Activated CD4-positive, CD25-positive, alpha-beta regulatory T cell treated with anti-CD3 and anti-CD28 coated beads, Interleukin-2, amount 50 U/mL, for 24 hours (primary cell): ENCODE results near the gene ZNRF4.
"Not testable (repeated sequence)": the region's sequence is repeated elsewhere in the genome, so short reads cannot be mapped to it uniquely, and the experiment has no call there.

Experiments
- ATAC-seq, 2 donors: fragments of 150-1000 bp; cut with Tn5 transposase; one replicate each; pipeline ENCODE4 v1.10.0; 2021; ENCODE audit warnings: mild to moderate bottlenecking in 1 of 2, moderate library complexity in 1 of 2

ZNRF4 gene, protein sequence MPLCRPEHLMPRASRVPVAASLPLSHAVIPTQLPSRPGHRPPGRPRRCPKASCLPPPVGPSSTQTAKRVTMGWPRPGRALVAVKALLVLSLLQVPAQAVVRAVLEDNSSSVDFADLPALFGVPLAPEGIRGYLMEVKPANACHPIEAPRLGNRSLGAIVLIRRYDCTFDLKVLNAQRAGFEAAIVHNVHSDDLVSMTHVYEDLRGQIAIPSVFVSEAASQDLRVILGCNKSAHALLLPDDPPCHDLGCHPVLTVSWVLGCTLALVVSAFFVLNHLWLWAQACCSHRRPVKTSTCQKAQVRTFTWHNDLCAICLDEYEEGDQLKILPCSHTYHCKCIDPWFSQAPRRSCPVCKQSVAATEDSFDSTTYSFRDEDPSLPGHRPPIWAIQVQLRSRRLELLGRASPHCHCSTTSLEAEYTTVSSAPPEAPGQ

DNA sequence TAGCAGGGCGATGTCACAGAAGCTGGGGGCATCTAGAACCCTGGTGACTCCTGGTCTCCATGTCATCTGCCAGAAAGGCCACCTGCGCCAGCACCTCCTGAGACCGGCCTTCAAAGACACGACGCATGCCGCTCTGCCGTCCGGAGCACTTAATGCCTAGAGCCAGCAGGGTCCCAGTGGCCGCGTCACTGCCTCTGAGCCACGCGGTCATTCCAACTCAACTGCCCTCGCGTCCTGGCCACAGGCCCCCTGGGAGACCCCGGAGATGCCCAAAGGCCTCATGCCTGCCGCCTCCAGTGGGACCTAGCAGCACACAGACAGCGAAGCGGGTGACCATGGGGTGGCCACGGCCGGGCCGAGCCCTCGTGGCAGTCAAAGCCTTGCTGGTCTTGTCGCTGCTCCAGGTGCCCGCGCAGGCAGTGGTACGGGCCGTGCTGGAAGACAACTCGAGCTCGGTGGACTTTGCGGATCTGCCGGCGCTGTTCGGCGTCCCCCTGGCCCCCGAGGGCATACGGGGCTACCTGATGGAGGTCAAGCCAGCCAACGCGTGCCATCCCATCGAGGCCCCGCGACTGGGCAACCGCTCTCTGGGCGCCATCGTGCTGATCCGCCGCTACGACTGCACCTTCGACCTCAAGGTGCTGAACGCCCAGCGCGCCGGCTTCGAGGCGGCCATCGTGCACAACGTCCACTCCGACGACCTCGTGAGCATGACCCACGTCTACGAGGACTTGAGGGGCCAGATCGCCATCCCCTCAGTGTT lies at the start of gene ZNRF4:
Gene ZNRF4, plus strand, starts transcription at position 51 of the 763 bp plus-strand sequence. Its CDS starts 75 bp downstream, at position 126.
- no peak for ATAC-seq

GRCh38 chr19:5406198-5406597 lies 49.0 kb upstream of the ZNRF4 start:
- not testable (repeated sequence) for ATAC-seq

DNA sequence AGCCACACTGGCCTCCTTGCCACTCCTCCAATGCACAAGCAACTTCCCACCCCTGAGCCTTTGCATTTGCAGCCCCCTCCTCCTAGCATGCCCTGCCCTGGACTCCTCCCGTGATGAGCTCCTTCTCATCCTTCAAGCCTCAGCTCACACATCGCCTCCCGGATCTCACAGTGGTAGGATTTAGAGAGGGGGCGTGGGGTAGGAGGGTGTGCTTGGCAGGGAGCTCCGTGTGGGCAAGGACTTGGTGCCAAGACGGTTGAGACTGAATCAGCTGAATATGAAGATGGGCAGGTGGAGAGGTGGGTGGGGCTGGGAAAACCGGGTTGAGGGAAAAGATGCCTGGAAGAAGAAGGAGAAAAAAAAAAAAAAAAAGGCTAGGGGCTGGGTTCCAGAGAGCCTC lies 48.4 kb upstream of the ZNRF4 start:
- no peak for ATAC-seq

- ATAC-seq: no peak
Observed at GRCh38 chr19:5407356-5407755, 47.9 kb upstream of the ZNRF4 start.

DNA sequence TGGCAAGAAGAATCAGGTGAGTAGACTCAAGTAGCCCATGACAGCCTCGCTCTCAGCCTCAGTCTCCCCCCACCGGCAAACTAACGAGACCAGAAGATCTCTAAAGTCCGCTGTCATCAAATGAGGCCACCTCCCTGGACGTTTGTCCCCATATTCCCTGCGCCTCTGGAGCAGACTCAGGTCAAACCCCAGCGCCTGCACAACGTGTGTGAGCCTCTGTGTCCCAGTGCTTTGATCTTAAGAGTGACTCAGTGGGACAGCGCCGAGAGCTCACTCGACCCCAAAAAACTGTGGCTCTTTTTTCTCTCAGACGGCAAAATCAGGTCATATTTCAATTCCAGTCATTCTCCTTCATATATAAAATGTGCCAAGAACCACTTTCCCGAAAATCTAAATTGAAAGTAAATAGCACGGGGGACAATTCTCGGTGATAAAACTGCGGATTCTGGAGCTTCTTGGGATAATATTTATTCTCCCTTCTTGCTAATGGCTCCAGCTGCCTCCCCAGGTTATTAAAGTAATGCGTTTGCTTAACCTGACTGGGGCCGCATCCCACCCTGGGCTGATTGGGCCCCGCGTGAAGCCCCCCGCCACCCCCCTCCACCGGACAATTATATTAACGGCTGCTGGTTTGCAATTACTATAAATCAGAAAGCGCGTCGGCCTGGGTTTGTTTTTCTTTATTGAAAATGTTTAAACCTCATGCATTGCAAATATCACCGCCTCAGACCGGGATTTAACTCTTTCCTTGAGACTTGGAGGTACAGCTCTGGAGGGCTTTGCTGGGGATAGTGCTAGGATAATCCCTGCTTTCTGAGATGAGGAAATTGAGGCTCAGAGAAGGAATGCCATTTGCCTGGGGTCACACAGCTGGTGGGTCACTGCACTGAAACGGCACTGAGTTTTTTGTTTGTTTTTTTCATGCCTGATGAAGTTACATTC lies 37.5 kb upstream of the ZNRF4 start:
- ATAC-seq: no peak

DNA sequence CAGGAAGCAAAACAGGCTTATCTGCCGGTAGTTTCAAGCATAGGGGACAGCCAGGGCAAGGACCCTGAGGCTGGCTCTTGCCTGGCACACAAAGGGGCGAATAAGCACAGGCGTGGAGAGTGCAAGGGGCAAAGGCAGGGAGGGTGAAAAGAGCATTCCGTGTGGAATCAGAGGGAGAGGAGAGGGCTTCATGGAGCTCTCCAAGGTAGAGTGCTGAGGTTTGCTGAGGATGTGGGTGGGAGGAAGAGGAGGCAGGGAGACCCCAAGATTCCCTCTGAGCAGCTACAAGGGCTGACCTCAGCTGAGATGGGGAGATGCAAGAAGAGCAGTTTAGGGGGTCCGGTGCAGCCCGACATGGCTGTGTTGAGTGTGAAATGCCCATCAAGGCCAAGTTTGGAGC lies 36.5 kb upstream of the ZNRF4 start:
- no peak for ATAC-seq

- no peak for ATAC-seq
Observed at GRCh38 chr19:5420953-5421352, 34.3 kb upstream of the ZNRF4 start.

- no peak for ATAC-seq
Observed at GRCh38 chr19:5423567-5424125, 31.6 kb upstream of the ZNRF4 start.

DNA sequence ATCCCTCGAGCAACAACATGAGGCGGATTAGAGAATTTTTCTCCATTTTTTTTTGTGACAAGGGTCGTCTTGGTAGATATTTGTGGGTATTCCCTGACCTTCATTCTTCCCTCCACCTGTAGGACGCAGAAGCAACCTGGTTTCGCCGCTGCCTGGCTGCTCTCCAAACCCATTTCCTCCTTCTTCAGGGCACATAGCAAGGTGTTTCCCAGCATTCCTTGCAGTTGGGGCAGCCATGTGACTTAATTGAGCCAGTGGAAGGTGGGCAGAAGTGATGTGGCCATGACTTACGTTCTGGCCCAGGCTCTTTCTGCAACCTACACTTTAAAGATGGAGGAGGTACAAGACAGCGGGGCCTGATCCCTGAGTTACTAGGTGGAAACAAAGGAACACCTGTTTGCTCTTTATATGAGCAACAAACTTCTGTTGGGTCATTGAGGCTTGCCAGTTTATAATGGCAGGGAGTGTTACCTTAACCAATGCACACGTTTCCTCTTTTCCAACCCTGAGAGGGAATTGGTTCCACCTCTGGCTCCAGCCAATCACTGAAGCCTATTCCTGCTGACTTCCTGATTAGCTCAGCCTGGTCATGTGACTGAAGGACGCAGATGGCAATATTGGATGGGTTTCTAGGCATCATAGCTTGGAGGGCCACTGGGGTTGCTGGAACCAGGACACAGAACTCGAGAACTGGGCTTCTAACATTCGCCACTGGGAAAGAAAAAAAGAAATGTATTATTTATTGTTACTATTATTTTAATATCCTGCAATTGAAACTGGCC lies 30.8 kb upstream of the ZNRF4 start:
- ATAC-seq: no peak

- ATAC-seq: no peak
Observed at GRCh38 chr19:5425260-5425659, 30.0 kb upstream of the ZNRF4 start.

DNA sequence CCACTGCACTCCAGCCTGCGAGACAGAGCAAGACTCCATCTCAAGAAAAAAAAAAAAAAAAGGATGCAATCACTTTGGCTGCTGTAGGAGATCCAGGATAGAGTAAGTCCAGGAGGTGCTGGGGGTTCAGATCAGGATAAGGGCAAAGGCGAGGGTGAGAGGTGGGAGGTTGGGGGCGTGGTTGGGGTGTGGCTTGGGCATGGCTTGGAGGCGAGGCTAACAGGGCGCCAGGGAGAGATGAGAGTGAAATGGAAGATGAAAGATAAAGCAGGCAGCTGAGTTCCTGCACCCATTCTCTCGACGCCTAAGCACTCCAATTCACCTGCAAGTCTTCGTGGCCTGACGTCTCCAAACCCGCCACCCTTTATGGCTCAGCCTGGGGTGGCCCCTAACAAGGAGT lies 25.0 kb upstream of the ZNRF4 start:
- no peak for ATAC-seq

GRCh38 chr19:5432687-5433086 lies 22.5 kb upstream of the ZNRF4 start:
- no peak for ATAC-seq

- ATAC-seq: no peak
Observed at GRCh38 chr19:5434351-5434917, 20.8 kb upstream of the ZNRF4 start.

- ATAC-seq: peak; percentile 93 to 98
Observed at GRCh38 chr19:5434970-5435641, 20.1 kb upstream of the ZNRF4 start.

- ATAC-seq: no peak
Observed at GRCh38 chr19:5435642-5436017, 19.6 kb upstream of the ZNRF4 start.

GRCh38 chr19:5436106-5436947 lies 18.9 kb upstream of the ZNRF4 start:
- no peak for ATAC-seq

GRCh38 chr19:5436948-5437306 lies 18.3 kb upstream of the ZNRF4 start:
- ATAC-seq: no peak

DNA sequence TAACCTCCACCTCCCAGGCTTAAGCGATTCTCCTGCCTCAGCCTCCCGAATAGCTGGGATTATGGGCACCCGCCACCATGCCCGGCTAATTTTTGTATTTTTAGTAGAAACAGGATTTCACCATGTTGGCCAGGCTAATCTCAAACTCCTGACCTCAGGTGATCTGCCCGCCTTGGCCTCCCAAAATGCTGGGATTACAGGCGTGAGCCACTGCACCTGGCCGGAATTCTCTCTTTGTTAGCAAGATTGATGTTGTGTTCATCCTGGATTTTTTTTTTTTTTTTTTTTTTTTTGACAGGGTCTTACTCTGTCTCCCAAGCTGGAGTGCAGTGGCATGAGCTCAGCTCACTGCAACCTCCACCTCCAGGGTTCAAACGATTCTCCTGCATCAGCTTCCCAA lies 16.5 kb upstream of the ZNRF4 start:
- not testable (repeated sequence) for ATAC-seq

- no peak for ATAC-seq
Observed at GRCh38 chr19:5439452-5439851, 15.8 kb upstream of the ZNRF4 start.

DNA sequence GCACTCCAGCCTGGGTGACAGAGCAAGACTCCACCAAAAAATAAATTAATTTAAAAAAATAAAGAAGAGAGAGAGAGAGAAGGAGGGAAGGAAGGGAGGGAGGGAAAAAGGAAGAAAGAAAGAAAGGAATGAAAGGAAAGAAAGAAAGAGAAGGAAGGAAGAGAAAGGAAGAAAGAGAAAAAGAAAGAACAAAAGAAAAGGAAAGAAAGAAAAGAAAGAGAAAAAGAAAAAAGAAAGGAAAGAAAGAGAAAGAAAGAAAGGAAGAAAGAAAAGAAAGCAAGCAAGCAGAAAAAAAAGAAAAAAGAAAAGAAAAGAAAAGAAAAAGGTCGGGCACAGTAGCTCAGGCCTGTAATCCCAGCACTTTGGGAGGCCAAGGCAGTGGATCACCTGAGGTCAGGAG lies 14.9 kb upstream of the ZNRF4 start:
- no peak for ATAC-seq
